GM18519 (cell line): ENCODE measurements around the gene HHIPL1.

Experiments used
- ATAC-seq: cut with Tn5 transposase; IDR thresholded peaks from one replicate; pipeline ENCODE4 v1.9.1; 2021; ENCODE audit warnings: mild to moderate bottlenecking, moderate library complexity; ENCODE audit not compliant: unreplicated experiment, low FRiP score

The HHIPL1 gene

GRCh38 chr14:99686557-99687283, 41.8 kb downstream of the HHIPL1 start:
- no peak for ATAC-seq

- ATAC-seq: no peak
These were observed 42.6 kb downstream of the HHIPL1 start for GRCh38 chr14:99687284-99688209.

- no peak for ATAC-seq
These were observed 43.3 kb downstream of the HHIPL1 start for GRCh38 chr14:99688210-99688581.

- ATAC-seq: no peak
These were observed 43.7 kb downstream of the HHIPL1 start for GRCh38 chr14:99688629-99689028.

- ATAC-seq: no peak
These were observed 44.6 kb downstream of the HHIPL1 start for GRCh38 chr14:99689266-99690236.

GRCh38 chr14:99690636-99691035, 45.7 kb downstream of the HHIPL1 start:
- no peak for ATAC-seq

- no peak for ATAC-seq
These were observed 46.4 kb downstream of the HHIPL1 start for GRCh38 chr14:99691111-99691885.

- ATAC-seq: no peak
These were observed 49.0 kb downstream of the HHIPL1 start for GRCh38 chr14:99693918-99694317.

GRCh38 chr14:99696929-99697328, 52.0 kb downstream of the HHIPL1 start:
- ATAC-seq: no peak

- ATAC-seq: no peak
These were observed 53.3 kb downstream of the HHIPL1 start for GRCh38 chr14:99698236-99698635.

- ATAC-seq: no peak
These were observed 53.7 kb downstream of the HHIPL1 start for GRCh38 chr14:99698642-99699041.

GRCh38 chr14:99699085-99699760, 54.3 kb downstream of the HHIPL1 start:
- ATAC-seq: no peak

- ATAC-seq: no peak
These were observed 54.9 kb downstream of the HHIPL1 start for GRCh38 chr14:99699861-99700260.

GRCh38 chr14:99700379-99700778, 55.5 kb downstream of the HHIPL1 start:
- ATAC-seq: no peak

GRCh38 chr14:99701260-99701659, 56.3 kb downstream of the HHIPL1 start:
- ATAC-seq: no peak

- no peak for ATAC-seq
These were observed 57.2 kb downstream of the HHIPL1 start for GRCh38 chr14:99702115-99702514.

GRCh38 chr14:99703381-99703780, 58.5 kb downstream of the HHIPL1 start:
- no peak for ATAC-seq

- ATAC-seq: no peak
These were observed 59.1 kb downstream of the HHIPL1 start for GRCh38 chr14:99704037-99704436.
